ENCODE results near the gene NCKAP1.

NCKAP1 gene

GRCh38 chr2:182924306-182924705, 114.0 kb downstream of the NCKAP1 start:
- no peak overlapping the region for H3K4me3 ChIP-seq (replicated peaks; ENCODE audit: insufficient read depth, low read length)
- no peak for DNase-seq (ENCODE audit: low read depth in 1 of 2, low spot score in 1 of 2)
- H3K27me3 ChIP-seq (ENCODE audit: insufficient read depth, poor library complexity, severe bottlenecking) = no peaks in the 10 kb centered on the region

GRCh38 chr2:182921234-182921633, 117.0 kb downstream of the NCKAP1 start:
- no peaks in the 10 kb centered on the region for H3K27me3 ChIP-seq (ENCODE audit: insufficient read depth, poor library complexity, severe bottlenecking)
- DNase-seq (ENCODE audit: low read depth in 1 of 2, low spot score in 1 of 2) = no peak
- no peak overlapping the region for H3K4me3 ChIP-seq (replicated peaks; ENCODE audit: insufficient read depth, low read length)
- TF ChIP-seq, protein P1, sequence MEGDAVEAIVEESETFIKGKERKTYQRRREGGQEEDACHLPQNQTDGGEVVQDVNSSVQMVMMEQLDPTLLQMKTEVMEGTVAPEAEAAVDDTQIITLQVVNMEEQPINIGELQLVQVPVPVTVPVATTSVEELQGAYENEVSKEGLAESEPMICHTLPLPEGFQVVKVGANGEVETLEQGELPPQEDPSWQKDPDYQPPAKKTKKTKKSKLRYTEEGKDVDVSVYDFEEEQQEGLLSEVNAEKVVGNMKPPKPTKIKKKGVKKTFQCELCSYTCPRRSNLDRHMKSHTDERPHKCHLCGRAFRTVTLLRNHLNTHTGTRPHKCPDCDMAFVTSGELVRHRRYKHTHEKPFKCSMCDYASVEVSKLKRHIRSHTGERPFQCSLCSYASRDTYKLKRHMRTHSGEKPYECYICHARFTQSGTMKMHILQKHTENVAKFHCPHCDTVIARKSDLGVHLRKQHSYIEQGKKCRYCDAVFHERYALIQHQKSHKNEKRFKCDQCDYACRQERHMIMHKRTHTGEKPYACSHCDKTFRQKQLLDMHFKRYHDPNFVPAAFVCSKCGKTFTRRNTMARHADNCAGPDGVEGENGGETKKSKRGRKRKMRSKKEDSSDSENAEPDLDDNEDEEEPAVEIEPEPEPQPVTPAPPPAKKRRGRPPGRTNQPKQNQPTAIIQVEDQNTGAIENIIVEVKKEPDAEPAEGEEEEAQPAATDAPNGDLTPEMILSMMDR (IDR thresholded peaks at IDR 0.05; ENCODE audit: insufficient read depth, low read length) = no peak
- TF ChIP-seq GABPA (IDR thresholded peaks at IDR 0.05; ENCODE audit: low read depth) = no peak
- no peak for TF ChIP-seq POLR2AphosphoS5 (IDR thresholded peaks at IDR 0.05; ENCODE audit: low read depth)
- TF ChIP-seq SPI1 (IDR thresholded peaks at IDR 0.05; ENCODE audit: borderline replicate concordance, low read depth) = no peak
- TF ChIP-seq REST (IDR thresholded peaks at IDR 0.05; ENCODE audit: insufficient replicate concordance, low read depth) = no peak
- H3K27ac ChIP-seq (replicated peaks) = no peak overlapping the region

More at GRCh38 chr2:182924306-182924705, 114.0 kb downstream of the NCKAP1 start:
- no peak overlapping the region for H3K27ac ChIP-seq (replicated peaks)
- TF ChIP-seq GABPA (IDR thresholded peaks at IDR 0.05; ENCODE audit: low read depth) = no peak
- TF ChIP-seq, protein P1 (IDR thresholded peaks at IDR 0.05; ENCODE audit: insufficient read depth, low read length) = no peak
- TF ChIP-seq SPI1 (IDR thresholded peaks at IDR 0.05; ENCODE audit: borderline replicate concordance, low read depth) = no peak
- TF ChIP-seq POLR2AphosphoS5 (IDR thresholded peaks at IDR 0.05; ENCODE audit: low read depth) = no peak
- TF ChIP-seq REST (IDR thresholded peaks at IDR 0.05; ENCODE audit: insufficient replicate concordance, low read depth) = no peak

- TF ChIP-seq SPI1 (IDR thresholded peaks at IDR 0.05; ENCODE audit: borderline replicate concordance, low read depth) (no peak), REST (IDR thresholded peaks at IDR 0.05; ENCODE audit: insufficient replicate concordance, low read depth) (no peak), POLR2AphosphoS5 (IDR thresholded peaks at IDR 0.05; ENCODE audit: low read depth) (no peak), GABPA (IDR thresholded peaks at IDR 0.05; ENCODE audit: low read depth) (no peak)
- TF ChIP-seq, protein P1 (IDR thresholded peaks at IDR 0.05; ENCODE audit: insufficient read depth, low read length) = no peak
- H3K27ac ChIP-seq (replicated peaks) = no peak overlapping the region
- H3K4me3 ChIP-seq (replicated peaks; ENCODE audit: insufficient read depth, low read length) = no peak overlapping the region
- no peak for DNase-seq (ENCODE audit: low read depth in 1 of 2, low spot score in 1 of 2)
- H3K27me3 ChIP-seq (ENCODE audit: insufficient read depth, poor library complexity, severe bottlenecking) = no peaks in the 10 kb centered on the region
Measured at GRCh38 chr2:182920631-182921056, 117.6 kb downstream of the NCKAP1 start.
